SKM-1 treated with dmso at 0.1 percent for 144 hours (cell line): ENCODE measurements around the gene EPAS1.

ENCODE experiments used
- DNase-seq: peaks from one replicate; lab custom pipeline; 2025; ENCODE audit not compliant: unreplicated experiment; lab: John Stamatoyannopoulos, UW

EPAS1 gene

GRCh38 chr2:46362667-46363012 lies 65.4 kb downstream of the EPAS1 start:
- DNase-seq = no peak

- DNase-seq = no peak
Measured at GRCh38 chr2:46363535-46364170, 66.4 kb downstream of the EPAS1 start.

- DNase-seq = peak; percentile 54
Measured at GRCh38 chr2:46364797-46365457, 67.7 kb downstream of the EPAS1 start.

GRCh38 chr2:46365913-46366667 lies 68.9 kb downstream of the EPAS1 start:
- DNase-seq = no peak

- no peak for DNase-seq
Measured at GRCh38 chr2:46366668-46367052, 69.5 kb downstream of the EPAS1 start.

GRCh38 chr2:46367286-46367685 lies 70.1 kb downstream of the EPAS1 start:
- no peak for DNase-seq

- DNase-seq = peak; percentile 70
Measured at GRCh38 chr2:46368401-46368800, 71.2 kb downstream of the EPAS1 start.

- DNase-seq = no peak
Measured at GRCh38 chr2:46369783-46370182, 72.6 kb downstream of the EPAS1 start.

- DNase-seq = no peak
Measured at GRCh38 chr2:46371854-46372253, 74.6 kb downstream of the EPAS1 start.

- DNase-seq = no peak
Measured at GRCh38 chr2:46372475-46372874, 75.3 kb downstream of the EPAS1 start.

- no peak for DNase-seq
Measured at GRCh38 chr2:46373238-46373637, 76.0 kb downstream of the EPAS1 start.

GRCh38 chr2:46375566-46376125 lies 78.4 kb downstream of the EPAS1 start:
- no peak for DNase-seq

GRCh38 chr2:46376586-46376985 lies 79.4 kb downstream of the EPAS1 start:
- no peak for DNase-seq

- no peak for DNase-seq
Measured at GRCh38 chr2:46377101-46377581, 79.9 kb downstream of the EPAS1 start.

- DNase-seq = no peak
Measured at GRCh38 chr2:46377666-46378560, 80.7 kb downstream of the EPAS1 start.

- DNase-seq = no peak
Measured at GRCh38 chr2:46378616-46379015, 81.4 kb downstream of the EPAS1 start.

- no peak for DNase-seq
Measured at GRCh38 chr2:46379213-46380037, 82.2 kb downstream of the EPAS1 start.

- DNase-seq = no peak
Measured at GRCh38 chr2:46380038-46380940, 83.1 kb downstream of the EPAS1 start.

- DNase-seq = no peak
Measured at GRCh38 chr2:46381263-46381849, 84.1 kb downstream of the EPAS1 start.
